ENCODE measurements around the gene B3GAT2. TPM values are rescaled to one million over a fixed set of nuclear protein-coding genes. Genes with fewer than 3 reads are reported as not detected.

B3GAT2 gene
- total RNA-seq, 1 donor from 2014 or later: not detected

GRCh38 chr6:70847106-70848084 is 109.5 kb downstream of the B3GAT2 start:
- no peaks in the 10 kb centered on the region for H3K4me1 Mint-ChIP-seq (ENCODE audit: low read depth)
- H3K27ac Mint-ChIP-seq: no peak overlapping the region
- H3K9me3 Mint-ChIP-seq: no peaks in the 10 kb centered on the region
- H3K36me3 Mint-ChIP-seq (ENCODE audit: low read depth): peaks cover 16% of the 10 kb centered on the region
- H3K4me3 Mint-ChIP-seq (ENCODE audit: low read depth): no peak overlapping the region
- H3K27me3 Mint-ChIP-seq (ENCODE audit: low read depth): no peaks in the 10 kb centered on the region
- no peak for DNase-seq (ENCODE audit: low spot score)
- intact Hi-C loops (cut with micrococcal nuclease): no loop called here

- Mint-ChIP-seq H3K27ac (no peak overlapping the region), H3K4me1 (ENCODE audit: low read depth) (no peaks in the 10 kb centered on the region), H3K27me3 (ENCODE audit: low read depth) (no peaks in the 10 kb centered on the region), H3K4me3 (ENCODE audit: low read depth) (no peak overlapping the region), H3K9me3 (no peaks in the 10 kb centered on the region), H3K36me3 (ENCODE audit: low read depth) (peaks cover 16% of the 10 kb centered on the region)
- intact Hi-C loops (cut with micrococcal nuclease): no loop called here
- DNase-seq (ENCODE audit: low spot score): no peak
Measured at GRCh38 chr6:70846207-70846835, 110.5 kb downstream of the B3GAT2 start.

- Mint-ChIP-seq H3K4me3 (ENCODE audit: low read depth) (no peak overlapping the region), H3K27me3 (ENCODE audit: low read depth) (no peaks in the 10 kb centered on the region), H3K36me3 (ENCODE audit: low read depth) (peaks cover 16% of the 10 kb centered on the region), H3K27ac (no peak overlapping the region), H3K4me1 (ENCODE audit: low read depth) (peaks cover 2% of the 10 kb centered on the region), H3K9me3 (no peaks in the 10 kb centered on the region)
- DNase-seq (ENCODE audit: low spot score): no peak
- intact Hi-C loops (cut with micrococcal nuclease): no loop called here
Measured at GRCh38 chr6:70844301-70844700, 112.6 kb downstream of the B3GAT2 start.

- Mint-ChIP-seq H3K4me1 (ENCODE audit: low read depth) (peaks cover 2% of the 10 kb centered on the region), H3K9me3 (no peaks in the 10 kb centered on the region), H3K27me3 (ENCODE audit: low read depth) (no peaks in the 10 kb centered on the region), H3K27ac (no peak overlapping the region), H3K36me3 (ENCODE audit: low read depth) (peaks cover 12% of the 10 kb centered on the region), H3K4me3 (ENCODE audit: low read depth) (no peak overlapping the region)
- intact Hi-C loops (cut with micrococcal nuclease): no loop called here
- DNase-seq (ENCODE audit: low spot score): no peak
Measured at GRCh38 chr6:70843328-70843918, 113.4 kb downstream of the B3GAT2 start.

- Mint-ChIP-seq H3K4me1 (ENCODE audit: low read depth) (peaks cover 2% of the 10 kb centered on the region), H3K27ac (no peak overlapping the region), H3K36me3 (ENCODE audit: low read depth) (peaks cover 8% of the 10 kb centered on the region), H3K4me3 (ENCODE audit: low read depth) (no peak overlapping the region), H3K27me3 (ENCODE audit: low read depth) (no peaks in the 10 kb centered on the region), H3K9me3 (no peaks in the 10 kb centered on the region)
- no peak for DNase-seq (ENCODE audit: low spot score)
- intact Hi-C loops (cut with micrococcal nuclease): no loop called here
Measured at GRCh38 chr6:70842541-70842940, 114.3 kb downstream of the B3GAT2 start.

GRCh38 chr6:70841112-70841511 is 115.7 kb downstream of the B3GAT2 start:
- no peak for DNase-seq (ENCODE audit: low spot score)
- H3K27me3 Mint-ChIP-seq (ENCODE audit: low read depth): no peaks in the 10 kb centered on the region
- no peak overlapping the region for H3K4me3 Mint-ChIP-seq (ENCODE audit: low read depth)
- peaks cover 2% of the 10 kb centered on the region for H3K4me1 Mint-ChIP-seq (ENCODE audit: low read depth)
- H3K36me3 Mint-ChIP-seq (ENCODE audit: low read depth): peaks cover 6% of the 10 kb centered on the region
- H3K9me3 Mint-ChIP-seq: no peaks in the 10 kb centered on the region
- intact Hi-C loops (cut with micrococcal nuclease): no loop called here
- no peak overlapping the region for H3K27ac Mint-ChIP-seq

GRCh38 chr6:70839286-70840266 is 117.3 kb downstream of the B3GAT2 start:
- Mint-ChIP-seq H3K4me3 (ENCODE audit: low read depth) (no peak overlapping the region), H3K27ac (no peak overlapping the region), H3K36me3 (ENCODE audit: low read depth) (peaks cover under 1% of the 10 kb centered on the region), H3K9me3 (no peaks in the 10 kb centered on the region), H3K27me3 (ENCODE audit: low read depth) (no peaks in the 10 kb centered on the region), H3K4me1 (ENCODE audit: low read depth) (peaks cover 2% of the 10 kb centered on the region)
- DNase-seq (ENCODE audit: low spot score): no peak
- intact Hi-C loops (cut with micrococcal nuclease): no loop called here

- peaks cover 2% of the 10 kb centered on the region for H3K36me3 Mint-ChIP-seq (ENCODE audit: low read depth)
- peaks cover 2% of the 10 kb centered on the region for H3K4me1 Mint-ChIP-seq (ENCODE audit: low read depth)
- no peak overlapping the region for H3K27ac Mint-ChIP-seq
- no peaks in the 10 kb centered on the region for H3K9me3 Mint-ChIP-seq
- no peaks in the 10 kb centered on the region for H3K27me3 Mint-ChIP-seq (ENCODE audit: low read depth)
- intact Hi-C loops (cut with micrococcal nuclease): no loop called here
- no peak overlapping the region for H3K4me3 Mint-ChIP-seq (ENCODE audit: low read depth)
- DNase-seq (ENCODE audit: low spot score): no peak
Measured at GRCh38 chr6:70838907-70839285, 118.0 kb downstream of the B3GAT2 start.

- intact Hi-C loops (cut with micrococcal nuclease): no loop called here
- Mint-ChIP-seq H3K9me3 (peaks cover 6% of the 10 kb centered on the region), H3K36me3 (ENCODE audit: low read depth) (peaks cover 10% of the 10 kb centered on the region), H3K4me1 (ENCODE audit: low read depth) (peaks cover 2% of the 10 kb centered on the region), H3K27me3 (ENCODE audit: low read depth) (no peaks in the 10 kb centered on the region), H3K27ac (no peak overlapping the region), H3K4me3 (ENCODE audit: low read depth) (no peak overlapping the region)
- no peak for DNase-seq (ENCODE audit: low spot score)
Measured at GRCh38 chr6:70834520-70834919, 122.3 kb downstream of the B3GAT2 start.

GRCh38 chr6:70831427-70831826 is 125.4 kb downstream of the B3GAT2 start:
- H3K27me3 Mint-ChIP-seq (ENCODE audit: low read depth): no peaks in the 10 kb centered on the region

GRCh38 chr6:70823651-70824050 is 133.2 kb downstream of the B3GAT2 start:
- Mint-ChIP-seq H3K4me3 (ENCODE audit: low read depth) (no peak overlapping the region), H3K27me3 (ENCODE audit: low read depth) (no peaks in the 10 kb centered on the region), H3K36me3 (ENCODE audit: low read depth) (peaks cover 8% of the 10 kb centered on the region), H3K9me3 (peaks cover 8% of the 10 kb centered on the region), H3K27ac (no peak overlapping the region), H3K4me1 (ENCODE audit: low read depth) (peaks cover 4% of the 10 kb centered on the region)
- no peak for DNase-seq (ENCODE audit: low spot score)
- intact Hi-C loops (cut with micrococcal nuclease): no loop called here

More at GRCh38 chr6:70831427-70831826, 125.4 kb downstream of the B3GAT2 start:
- Mint-ChIP-seq H3K4me1 (ENCODE audit: low read depth) (peaks cover 4% of the 10 kb centered on the region), H3K36me3 (ENCODE audit: low read depth) (peaks cover 10% of the 10 kb centered on the region), H3K4me3 (ENCODE audit: low read depth) (no peak overlapping the region), H3K9me3 (peaks cover 6% of the 10 kb centered on the region), H3K27ac (no peak overlapping the region)
- DNase-seq (ENCODE audit: low spot score): no peak
- intact Hi-C loops (cut with micrococcal nuclease): no loop called here

- no peaks in the 10 kb centered on the region for H3K4me1 Mint-ChIP-seq (ENCODE audit: low read depth)
- no peak overlapping the region for H3K4me3 Mint-ChIP-seq (ENCODE audit: low read depth)
- H3K36me3 Mint-ChIP-seq (ENCODE audit: low read depth): peaks cover 8% of the 10 kb centered on the region
- intact Hi-C loops (cut with micrococcal nuclease): no loop called here
- DNase-seq (ENCODE audit: low spot score): no peak
- no peak overlapping the region for H3K27ac Mint-ChIP-seq
- H3K27me3 Mint-ChIP-seq (ENCODE audit: low read depth): no peaks in the 10 kb centered on the region
- H3K9me3 Mint-ChIP-seq: peaks cover 8% of the 10 kb centered on the region
Measured at GRCh38 chr6:70821751-70822150, 135.1 kb downstream of the B3GAT2 start.

All from activated T-helper 2 cell treated with anti-CD3 and anti-CD28 coated beads, Interferon-gamma antibody, Interleukin-2, Interleukin-4, amounts not matched to agents 10 μg/mL and 5 μg/mL and 100 μg/mL, durations not matched to agents 14 hours and 24 hours and 36 hours (primary cell).